Keratinocyte (primary cell): ENCODE data around the gene ZNF664. TPM values are rescaled to one million over a fixed set of nuclear protein-coding genes. Genes with fewer than 3 reads are reported as not detected.

Experiments
- DNase-seq: peaks from one replicate; pipeline ENCODE4 v3.0.0-alpha.2; 2011; ENCODE audit warnings: low read depth, missing footprints, low spot score
- FAIRE-seq: peaks from 2 replicates; lab custom pipeline; 2011; peaks lifted over from hg19 to GRCh38; lab: Jason Lieb, UNC
- H2AFZ ChIP-seq: 2 replicates; pipeline ENCODE4 v1.6.0; 2012; ENCODE audit warnings: low read length, control low read depth, inconsistent platforms; ENCODE audit not compliant: control insufficient read depth
- H3K27ac ChIP-seq: 2 replicates; pipeline ENCODE4 v1.5.1; 2011; ENCODE audit warnings: low read length; ENCODE audit not compliant: control insufficient read depth, insufficient read depth
- H3K27me3 ChIP-seq: 3 replicates; pipeline ENCODE4 v1.6.0; 2011; ENCODE audit warnings: low read length; ENCODE audit not compliant: control insufficient read depth, insufficient read depth; ENCODE audit errors: extremely low read depth
- H3K36me3 ChIP-seq, 2 experiments: 2 replicates in 1 of 2; 3 replicates in 1 of 2; pipeline ENCODE4 v1.5.1; 2011; ENCODE audit warnings: low read length in 2 of 2, mild to moderate bottlenecking in 1 of 2; ENCODE audit not compliant: control insufficient read depth in 2 of 2, insufficient read depth in 2 of 2; ENCODE audit errors: extremely low read depth in 1 of 2
- H3K4me1 ChIP-seq: 3 replicates; pipeline ENCODE4 v1.5.1; 2011; ENCODE audit warnings: low read length; ENCODE audit not compliant: control insufficient read depth, insufficient read depth; ENCODE audit errors: extremely low read depth
- H3K4me2 ChIP-seq: 3 replicates; pipeline ENCODE4 v1.6.0; 2011; ENCODE audit warnings: low read depth, low read length; ENCODE audit not compliant: control insufficient read depth, insufficient read depth; ENCODE audit errors: extremely low read depth
- H3K4me3 ChIP-seq, 3 experiments: fragments of 200-600 bp in 1 of 3; sonication (generic) in 1 of 3; 2 replicates in 2 of 3; 3 replicates in 1 of 3; pipeline ENCODE4 v1.5.1; 2011 to 2016; ENCODE audit warnings: low read length in 3 of 3, mild to moderate bottlenecking in 3 of 3, control low read depth in 2 of 3, inconsistent platforms in 1 of 3, low read depth in 1 of 3, mixed read lengths in 1 of 3, mixed run types in 1 of 3, moderate library complexity in 1 of 3; ENCODE audit not compliant: control insufficient read depth in 2 of 3, insufficient read depth in 2 of 3; ENCODE audit errors: extremely low read depth in 1 of 3
- H3K79me2 ChIP-seq: 2 replicates; pipeline ENCODE4 v1.6.0; 2012; ENCODE audit warnings: low read length; ENCODE audit not compliant: control insufficient read depth, insufficient read depth
- H3K9ac ChIP-seq: 3 replicates; pipeline ENCODE4 v1.6.0; 2011; ENCODE audit warnings: low read length; ENCODE audit not compliant: control insufficient read depth, insufficient read depth; ENCODE audit errors: extremely low read depth
- H3K9me1 ChIP-seq: 3 replicates; pipeline ENCODE4 v1.6.0; 2011; ENCODE audit warnings: low read length; ENCODE audit not compliant: control insufficient read depth, insufficient read depth; ENCODE audit errors: extremely low read depth
- H3K9me3 ChIP-seq: 2 replicates; pipeline ENCODE4 v1.5.1; 2012; ENCODE audit warnings: low read depth, low read length; ENCODE audit not compliant: control insufficient read depth
- H4K20me1 ChIP-seq: 3 replicates; pipeline ENCODE4 v1.6.0; 2011; ENCODE audit warnings: low read length; ENCODE audit not compliant: control insufficient read depth, insufficient read depth; ENCODE audit errors: extremely low read depth
- CTCF ChIP-seq, 3 experiments: IDR thresholded peaks in 1 of 3; conservative IDR thresholded peaks in 1 of 3; optimal IDR thresholded peaks in 1 of 3; 2 replicates in 2 of 3; 3 replicates in 1 of 3; pipeline versions ENCODE3 to v1.5.1; 2011; ENCODE audit warnings: low read length in 3 of 3, mild to moderate bottlenecking in 3 of 3, moderate library complexity in 2 of 3, control low read depth in 1 of 3, inconsistent platforms in 1 of 3; ENCODE audit not compliant: insufficient read depth in 2 of 3; ENCODE audit errors: extremely low read depth in 1 of 3
- EZH2 ChIP-seq: IDR thresholded peaks from one replicate; pipeline ENCODE4 v1.6.1; 2012; ENCODE audit warnings: inconsistent platforms, mild to moderate bottlenecking, low read length, moderate library complexity
- dilution Hi-C: fragments of 300-500 bp; cut with MboI; formaldehyde crosslinking; loops from one replicate; pipeline ENCODE4 v1.7.0; 2020; ENCODE audit warnings: low sequenced_read_pairs; ENCODE audit not compliant: extremely low pct_ligation_motif_present
- polyA plus RNA-seq, 5 experiments: library from polyadenylated mRNA; depleted of rRNA in 3 of 5; stranded (reverse) in 3 of 5; stranded (forward) in 1 of 5; unstranded in 1 of 5; fragments of >200 nt; gene quantifications; 1 replicate in 1 of 5; 2 replicates in 3 of 5; 3 replicates in 1 of 5; pipeline versions ENCODE4 v1.2.1 to v1.2.3, GENCODE V29; 2011 to 2012; ENCODE audit warnings: missing spikeins in 2 of 5, low read depth in 1 of 5, low replicate concordance in 1 of 5

The ZNF664 gene
- polyA plus RNA-seq, 1 donor (not counting 4 experiments of a cell fraction or from before 2014, with no cell fraction given): 48.7 TPM

- Histone ChIP-seq H3K9me1 (no peaks in the 10 kb centered on the region), H3K4me1 (peaks cover 6% of the 10 kb centered on the region), H3K9me3 (no peaks in the 10 kb centered on the region), H3K27ac (no peak overlapping the region), H3K4me3 (no peak overlapping the region), H3K27me3 (no peaks in the 10 kb centered on the region), H2AFZ (no peak overlapping the region), H4K20me1 (no peaks in the 10 kb centered on the region), H3K4me2 (no peak overlapping the region), H3K79me2 (no peaks in the 10 kb centered on the region), H3K9ac (no peak overlapping the region), H3K36me3 (no peaks in the 10 kb centered on the region)
- FAIRE-seq (no peak), DNase-seq (no peak)
- dilution Hi-C loops: no loop called here
- TF ChIP-seq CTCF (optimal IDR thresholded peaks at IDR 0.05 in 1 of 3, IDR thresholded peaks at IDR 0.05 in 1 of 3, conservative IDR thresholded peaks at IDR 0.05 in 1 of 3; ENCODE audit: extremely low read depth in 1 of 3, insufficient read depth in 2 of 3, low read length in 3 of 3) (no peak), EZH2 (no peak)
Measured at GRCh38 chr12:124045671-124046455, 72.8 kb downstream of the ZNF664 start.

GRCh38 chr12:124046456-124046740, 73.4 kb downstream of the ZNF664 start:
- Histone ChIP-seq H3K9me1 (no peaks in the 10 kb centered on the region), H3K9ac (no peak overlapping the region), H3K4me1 (peaks cover 6% of the 10 kb centered on the region), H3K36me3 (no peaks in the 10 kb centered on the region), H3K27me3 (no peaks in the 10 kb centered on the region), H3K4me2 (no peak overlapping the region), H2AFZ (no peak overlapping the region), H3K79me2 (no peaks in the 10 kb centered on the region), H3K4me3 (no peak overlapping the region), H3K27ac (no peak overlapping the region), H4K20me1 (no peaks in the 10 kb centered on the region), H3K9me3 (no peaks in the 10 kb centered on the region)
- no peak for DNase-seq
- TF ChIP-seq EZH2 (no peak), CTCF (optimal IDR thresholded peaks at IDR 0.05 in 1 of 3, IDR thresholded peaks at IDR 0.05 in 1 of 3, conservative IDR thresholded peaks at IDR 0.05 in 1 of 3; ENCODE audit: extremely low read depth in 1 of 3, insufficient read depth in 2 of 3, low read length in 3 of 3) (no peak)
- dilution Hi-C loops: no loop called here
- no peak for FAIRE-seq
